Neural progenitor cell (in vitro differentiated cells): ENCODE data around the gene CARD19.

Experiments
- EZH2 ChIP-seq: fragments of 200-600 bp; sonication (generic); IDR thresholded peaks from 2 replicates; pipeline ENCODE4 v1.6.1; 2017; ENCODE audit warnings: antibody characterized with exemption, mild to moderate bottlenecking, moderate library complexity
- EZH2phosphoT487 ChIP-seq: fragments of 200-600 bp; sonication (generic); IDR thresholded peaks from 2 replicates; pipeline ENCODE4 v1.6.1; 2017; ENCODE audit warnings: antibody characterized with exemption

GRCh38 chr9:93143830-93144530 is 48.0 kb downstream of the CARD19 start:
- TF ChIP-seq EZH2phosphoT487 = no peak
- no peak for TF ChIP-seq EZH2
